ENCODE results near the gene PDPN.
"Not testable (repeated sequence)": the region's sequence is repeated elsewhere in the genome, so short reads cannot be mapped to it uniquely, and the experiment has no call there.

DNA sequence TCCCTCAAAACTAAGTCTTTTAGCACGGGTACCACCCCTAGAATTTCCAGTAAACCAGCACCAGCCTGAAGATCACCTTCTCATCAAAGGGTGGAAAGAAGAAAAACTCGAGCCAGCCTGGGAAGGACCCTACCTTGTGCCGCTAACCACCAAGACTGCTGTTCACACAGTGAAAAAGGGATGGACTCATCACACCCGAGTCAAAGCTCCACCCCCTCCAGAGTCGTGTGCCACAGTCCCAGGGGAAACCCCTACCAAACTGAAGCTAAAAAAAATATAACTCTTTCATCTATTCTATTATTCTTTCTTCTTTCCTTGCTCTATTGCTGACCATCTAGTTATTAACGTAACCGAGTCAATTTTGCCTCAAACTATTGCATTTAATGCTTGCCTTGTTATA is 13.2 kb upstream of the PDPN start:
- TF ChIP-seq POLR2A (conservative IDR thresholded peaks at IDR 0.05); MLX (CRISPR knock-in tag; conservative IDR thresholded peaks at IDR 0.05); DPF2 (IDR thresholded peaks at IDR 0.05); MYNN (IDR thresholded peaks at IDR 0.05); MYNN (CRISPR knock-in tag; IDR thresholded peaks at IDR 0.05); PHF8 (IDR thresholded peaks at IDR 0.05; ENCODE audit: borderline replicate concordance, low read length); RBM34 (IDR thresholded peaks at IDR 0.05; ENCODE audit: borderline replicate concordance, insufficient read depth, low read length); TAF1 (IDR thresholded peaks at IDR 0.05; ENCODE audit: control insufficient read depth, extremely low read depth, insufficient read depth, low read length, severe bottlenecking): not testable (repeated sequence)
- TF ChIP-seq, protein P1, sequence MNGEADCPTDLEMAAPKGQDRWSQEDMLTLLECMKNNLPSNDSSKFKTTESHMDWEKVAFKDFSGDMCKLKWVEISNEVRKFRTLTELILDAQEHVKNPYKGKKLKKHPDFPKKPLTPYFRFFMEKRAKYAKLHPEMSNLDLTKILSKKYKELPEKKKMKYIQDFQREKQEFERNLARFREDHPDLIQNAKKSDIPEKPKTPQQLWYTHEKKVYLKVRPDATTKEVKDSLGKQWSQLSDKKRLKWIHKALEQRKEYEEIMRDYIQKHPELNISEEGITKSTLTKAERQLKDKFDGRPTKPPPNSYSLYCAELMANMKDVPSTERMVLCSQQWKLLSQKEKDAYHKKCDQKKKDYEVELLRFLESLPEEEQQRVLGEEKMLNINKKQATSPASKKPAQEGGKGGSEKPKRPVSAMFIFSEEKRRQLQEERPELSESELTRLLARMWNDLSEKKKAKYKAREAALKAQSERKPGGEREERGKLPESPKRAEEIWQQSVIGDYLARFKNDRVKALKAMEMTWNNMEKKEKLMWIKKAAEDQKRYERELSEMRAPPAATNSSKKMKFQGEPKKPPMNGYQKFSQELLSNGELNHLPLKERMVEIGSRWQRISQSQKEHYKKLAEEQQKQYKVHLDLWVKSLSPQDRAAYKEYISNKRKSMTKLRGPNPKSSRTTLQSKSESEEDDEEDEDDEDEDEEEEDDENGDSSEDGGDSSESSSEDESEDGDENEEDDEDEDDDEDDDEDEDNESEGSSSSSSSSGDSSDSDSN (IDR thresholded peaks at IDR 0.05; ENCODE audit: borderline replicate concordance in 1 of 2, low read depth in 2 of 2, low read length in 2 of 2), result not testable (repeated sequence)
- TF ChIP-seq, protein P2, sequence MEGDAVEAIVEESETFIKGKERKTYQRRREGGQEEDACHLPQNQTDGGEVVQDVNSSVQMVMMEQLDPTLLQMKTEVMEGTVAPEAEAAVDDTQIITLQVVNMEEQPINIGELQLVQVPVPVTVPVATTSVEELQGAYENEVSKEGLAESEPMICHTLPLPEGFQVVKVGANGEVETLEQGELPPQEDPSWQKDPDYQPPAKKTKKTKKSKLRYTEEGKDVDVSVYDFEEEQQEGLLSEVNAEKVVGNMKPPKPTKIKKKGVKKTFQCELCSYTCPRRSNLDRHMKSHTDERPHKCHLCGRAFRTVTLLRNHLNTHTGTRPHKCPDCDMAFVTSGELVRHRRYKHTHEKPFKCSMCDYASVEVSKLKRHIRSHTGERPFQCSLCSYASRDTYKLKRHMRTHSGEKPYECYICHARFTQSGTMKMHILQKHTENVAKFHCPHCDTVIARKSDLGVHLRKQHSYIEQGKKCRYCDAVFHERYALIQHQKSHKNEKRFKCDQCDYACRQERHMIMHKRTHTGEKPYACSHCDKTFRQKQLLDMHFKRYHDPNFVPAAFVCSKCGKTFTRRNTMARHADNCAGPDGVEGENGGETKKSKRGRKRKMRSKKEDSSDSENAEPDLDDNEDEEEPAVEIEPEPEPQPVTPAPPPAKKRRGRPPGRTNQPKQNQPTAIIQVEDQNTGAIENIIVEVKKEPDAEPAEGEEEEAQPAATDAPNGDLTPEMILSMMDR (IDR thresholded peaks at IDR 0.05 in 2 of 3, conservative IDR thresholded peaks at IDR 0.05 in 1 of 3; ENCODE audit: insufficient read depth in 2 of 3, low read depth in 1 of 3, low read length in 3 of 3), result not testable (repeated sequence)
- TF ChIP-seq, protein P3, sequence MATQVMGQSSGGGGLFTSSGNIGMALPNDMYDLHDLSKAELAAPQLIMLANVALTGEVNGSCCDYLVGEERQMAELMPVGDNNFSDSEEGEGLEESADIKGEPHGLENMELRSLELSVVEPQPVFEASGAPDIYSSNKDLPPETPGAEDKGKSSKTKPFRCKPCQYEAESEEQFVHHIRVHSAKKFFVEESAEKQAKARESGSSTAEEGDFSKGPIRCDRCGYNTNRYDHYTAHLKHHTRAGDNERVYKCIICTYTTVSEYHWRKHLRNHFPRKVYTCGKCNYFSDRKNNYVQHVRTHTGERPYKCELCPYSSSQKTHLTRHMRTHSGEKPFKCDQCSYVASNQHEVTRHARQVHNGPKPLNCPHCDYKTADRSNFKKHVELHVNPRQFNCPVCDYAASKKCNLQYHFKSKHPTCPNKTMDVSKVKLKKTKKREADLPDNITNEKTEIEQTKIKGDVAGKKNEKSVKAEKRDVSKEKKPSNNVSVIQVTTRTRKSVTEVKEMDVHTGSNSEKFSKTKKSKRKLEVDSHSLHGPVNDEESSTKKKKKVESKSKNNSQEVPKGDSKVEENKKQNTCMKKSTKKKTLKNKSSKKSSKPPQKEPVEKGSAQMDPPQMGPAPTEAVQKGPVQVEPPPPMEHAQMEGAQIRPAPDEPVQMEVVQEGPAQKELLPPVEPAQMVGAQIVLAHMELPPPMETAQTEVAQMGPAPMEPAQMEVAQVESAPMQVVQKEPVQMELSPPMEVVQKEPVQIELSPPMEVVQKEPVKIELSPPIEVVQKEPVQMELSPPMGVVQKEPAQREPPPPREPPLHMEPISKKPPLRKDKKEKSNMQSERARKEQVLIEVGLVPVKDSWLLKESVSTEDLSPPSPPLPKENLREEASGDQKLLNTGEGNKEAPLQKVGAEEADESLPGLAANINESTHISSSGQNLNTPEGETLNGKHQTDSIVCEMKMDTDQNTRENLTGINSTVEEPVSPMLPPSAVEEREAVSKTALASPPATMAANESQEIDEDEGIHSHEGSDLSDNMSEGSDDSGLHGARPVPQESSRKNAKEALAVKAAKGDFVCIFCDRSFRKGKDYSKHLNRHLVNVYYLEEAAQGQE (IDR thresholded peaks at IDR 0.05; ENCODE audit: borderline replicate concordance), result not testable (repeated sequence)
- TF ChIP-seq, protein P3 (CRISPR knock-in tag; IDR thresholded peaks at IDR 0.05; ENCODE audit: low read depth), result not testable (repeated sequence)

Data from K562 (cell line).